K562 (cell line): ENCODE measurements around the gene ELMO1. TPM values are rescaled to one million over a fixed set of nuclear protein-coding genes. Genes with fewer than 3 reads are reported as not detected.

ENCODE experiments used
- ATAC-seq: fragments of 200-7000 bp; cut with Tn5 transposase; 3 replicates; pipeline ENCODE4 v1.9.1; 2020; ENCODE audit warnings: moderate library complexity
- BruUV-seq: library from RNA; stranded (reverse); fragments of 400-500 nt; replicated peaks from 2 replicates; lab custom pipeline; 2021; lab: Mats Ljungman, UMichigan
- CTCF ChIA-PET: fragments of 300-600 bp; formaldehyde crosslinking; extraction: SDS; loops from one replicate; lab custom pipeline; 2021; ENCODE audit warnings: low intra/inter-chr PET ratio; lab: Yijun Ruan, JAX
- POLR2A ChIA-PET: fragments of 300-600, 350-650 bp; sonication (Branson Sonifier 250); formaldehyde crosslinking; extraction: SDS; loops from one replicate; lab custom pipeline; 2021; ENCODE audit warnings: antibody characterized with exemption, inconsistent platforms; lab: Yijun Ruan, JAX
- DNase-seq, 4 experiments: peaks; one replicate each; pipeline versions ENCODE4 v3.0.0 to v3.0.0-alpha.2; 2011 to 2018; ENCODE audit warnings: low spot score in 3 of 4, mixed read lengths in 3 of 4; ENCODE audit errors: extremely low read depth in 1 of 4
- FAIRE-seq: peaks from 2 replicates; lab custom pipeline; 2011; peaks lifted over from hg19 to GRCh38; lab: Jason Lieb, UNC
- H2AFZ ChIP-seq: 2 replicates; pipeline ENCODE4 v1.6.0; 2011; ENCODE audit warnings: low read depth, low read length, control low read depth, inconsistent platforms
- H3K27ac ChIP-seq: fragments of 200-600 bp; 3 replicates; pipeline ENCODE4 v1.8.0; 2011; ENCODE audit warnings: low read depth, mild to moderate bottlenecking, control low read depth, inconsistent platforms, low read length, moderate library complexity, mixed read lengths; ENCODE audit errors: extremely low read depth
- H3K27me3 ChIP-seq, 2 experiments: fragments of 300-600 bp in 1 of 2; 2 replicates in 1 of 2; 3 replicates in 1 of 2; pipeline versions ENCODE4 v1.6.0 to v1.8.0; 2011; ENCODE audit warnings: inconsistent platforms in 2 of 2, low read length in 2 of 2, mild to moderate bottlenecking in 1 of 2, mixed read lengths in 1 of 2, moderate library complexity in 1 of 2; ENCODE audit not compliant: control insufficient read depth in 2 of 2, insufficient read depth in 2 of 2
- H3K36me3 ChIP-seq: fragments of 300-600 bp; 3 replicates; pipeline ENCODE4 v1.8.0; 2011; ENCODE audit warnings: mild to moderate bottlenecking, low read length, inconsistent platforms; ENCODE audit not compliant: control insufficient read depth, insufficient read depth
- H3K4me1 ChIP-seq, 2 experiments: fragments of 200-600 bp in 1 of 2; replicated peaks in 1 of 2; 2 replicates in 1 of 2; 3 replicates in 1 of 2; pipeline versions ENCODE4 v1.5.1 to v1.8.0; 2011; ENCODE audit warnings: inconsistent platforms in 2 of 2, low read length in 2 of 2, mild to moderate bottlenecking in 1 of 2, mixed read lengths in 1 of 2, moderate library complexity in 1 of 2; ENCODE audit not compliant: control insufficient read depth in 2 of 2, insufficient read depth in 2 of 2
- H3K4me2 ChIP-seq: 2 replicates; pipeline ENCODE4 v1.6.1; 2011; ENCODE audit warnings: low read length, control low read depth, inconsistent platforms, mixed read lengths; ENCODE audit not compliant: insufficient read depth
- H3K4me3 ChIP-seq: fragments of 200-600 bp; sonication (generic), shearing (Covaris generic); 2 replicates; pipeline ENCODE4 v1.5.1; 2016; ENCODE audit warnings: control low read depth, inconsistent platforms
- H3K79me2 ChIP-seq: fragments of 200-600 bp; 3 replicates; pipeline ENCODE4 v1.8.0; 2011; ENCODE audit warnings: low read length, inconsistent platforms; ENCODE audit not compliant: control insufficient read depth, insufficient read depth
- H3K9ac ChIP-seq, 2 experiments: 2 replicates each; pipeline versions ENCODE4 v1.6.0 to v1.6.1; 2011; ENCODE audit warnings: low read depth in 2 of 2, low read length in 2 of 2, control low read depth in 1 of 2, inconsistent platforms in 1 of 2, mild to moderate bottlenecking in 1 of 2, mixed read lengths in 1 of 2; ENCODE audit not compliant: insufficient read depth in 1 of 2
- H3K9me1 ChIP-seq: one replicate; pipeline ENCODE4 v1.6.0; 2011; ENCODE audit warnings: inconsistent platforms, mild to moderate bottlenecking, low read length, moderate library complexity; ENCODE audit not compliant: control insufficient read depth, insufficient read depth
- H3K9me3 ChIP-seq: replicated peaks from 2 replicates; pipeline ENCODE4 v1.5.1; 2011; ENCODE audit warnings: low read depth, low read length, inconsistent platforms; ENCODE audit not compliant: control insufficient read depth, insufficient read depth
- H4K20me1 ChIP-seq: replicated peaks from 2 replicates; pipeline ENCODE4 v1.6.1; 2011; ENCODE audit warnings: low read length, inconsistent platforms, mixed read lengths; ENCODE audit not compliant: control insufficient read depth, insufficient read depth
- GTF2E2 ChIP-seq: fragments of 200-800 bp; sonication (Bioruptor generic); IDR thresholded peaks from 2 replicates; pipeline ENCODE4 v1.6.1; 2016; ENCODE audit warnings: missing genetic modification characterization, missing compliant biosample characterization
- HSF4 ChIP-seq: fragments of 250-450 bp; sonication (Bioruptor Pico); IDR thresholded peaks from 2 replicates; pipeline ENCODE4 v2.1.2; 2022; ENCODE audit warnings: mild to moderate bottlenecking, moderate library complexity, borderline replicate concordance
- MTF1 ChIP-seq: fragments of 250-450 bp; sonication (Bioruptor Pico); IDR thresholded peaks from 2 replicates; pipeline ENCODE4 v1.9.0; 2021; ENCODE audit warnings: moderate library complexity, mild to moderate bottlenecking, inconsistent platforms, borderline replicate concordance
- POLR2B ChIP-seq: fragments of 450-650 bp; IDR thresholded peaks from 2 replicates; pipeline ENCODE4 v1.6.1; 2018; ENCODE audit warnings: low read depth; ENCODE audit not compliant: partially characterized antibody
- RAD21 ChIP-seq, 2 experiments: fragments of 250-450 bp in 1 of 2; fragments of 450-650 bp in 1 of 2; sonication (Bioruptor Pico) in 1 of 2; formaldehyde crosslinking in 1 of 2; IDR thresholded peaks in 1 of 2; conservative IDR thresholded peaks in 1 of 2; 2 replicates each; pipeline versions ENCODE4 v1.4.0 to v1.8.0; 2020 to 2022; ENCODE audit warnings: mild to moderate bottlenecking in 2 of 2, moderate library complexity in 1 of 2
- RFX5 ChIP-seq: IDR thresholded peaks from 2 replicates; pipeline ENCODE4 v1.6.1; 2011; ENCODE audit warnings: low read depth, mild to moderate bottlenecking, improper control_type of control experiment, low read length
- SMARCA5 ChIP-seq: fragments of 450-650 bp; IDR thresholded peaks from 2 replicates; pipeline ENCODE4 v1.6.1; 2016
- TAF15 ChIP-seq: fragments of 200-400 bp; formaldehyde crosslinking; IDR thresholded peaks from 2 replicates; pipeline ENCODE4 v1.6.1; 2017; ENCODE audit warnings: mild to moderate bottlenecking, low read depth, low read length, moderate library complexity
- ZFPM2 ChIP-seq: fragments of 250-450 bp; sonication (Bioruptor Pico); IDR thresholded peaks from 2 replicates; pipeline ENCODE4 v1.5.1; 2022; ENCODE audit warnings: mild to moderate bottlenecking
- ZNF644 ChIP-seq: fragments of 200-800 bp; sonication (Bioruptor generic); IDR thresholded peaks from 2 replicates; pipeline ENCODE4 v1.6.1; 2016; ENCODE audit warnings: low read depth, missing genetic modification characterization, missing compliant biosample characterization
- WGBS: fragments of 100-300 bp; shearing (Covaris generic); methylation state at CpG from one replicate; pipeline ENCODE4 v1.1.6; 2016; ENCODE audit warnings: low coverage, mixed read lengths; ENCODE audit not compliant: insufficient coverage; ENCODE audit errors: missing lambda C conversion rate; 5-methylcytosine and 5-hydroxymethylcytosine counted together
- in situ Hi-C: fragments of 300-500 bp; cut with MboI; formaldehyde crosslinking; loops from 4 replicates; pipeline ENCODE4 v1.15.0; 2018; ENCODE audit warnings: inconsistent platforms, mixed read lengths
- intact Hi-C: fragments of 100-400 bp; cut with micrococcal nuclease; formaldehyde crosslinking; loops from 2 replicates; pipeline ENCODE4 v1.14.2; 2022
- polyA plus RNA-seq, 8 experiments: library from polyadenylated mRNA; depleted of rRNA in 4 of 8; stranded (reverse) in 5 of 8; unstranded in 3 of 8; fragments of >200 nt; fragmentation: Nextera tagmentation in 2 of 8; fragmentation: Illumina TruSeq in 1 of 8; extraction: Ambion mirVana in 2 of 8; extraction: Trizol in 1 of 8; gene quantifications; 2 replicates each; pipeline versions ENCODE4 v1.2.1 to v1.2.3, GENCODE V29; 2011 to 2014; ENCODE audit warnings: inconsistent platforms in 1 of 8, missing spikeins in 1 of 8
- total RNA-seq, 7 experiments: library from RNA; depleted of rRNA in 6 of 7; stranded (reverse); fragments of >200 nt in 6 of 7; fragmentation: Illumina TruSeq in 2 of 7; extraction: Trizol in 2 of 7; gene quantifications; 2 replicates each; pipeline versions ENCODE4 v1.2.1 to v1.2.3, GENCODE V29; 2011 to 2021; ENCODE audit warnings: low replicate concordance in 1 of 7
- TF ChIP-seq, protein P1 (sequence below): sonication (generic); formaldehyde crosslinking; IDR thresholded peaks from 2 replicates; pipeline ENCODE4 v1.8.1; 2023; ENCODE audit warnings: mild to moderate bottlenecking, missing genetic modification reagents

The ELMO1 gene
- total and polyA plus RNA-seq, 9 of the 15 experiments (the other 6 are each of a cell fraction or from before 2014, with no cell fraction given): 0.36 to 7.2 (median 3.6) TPM

GRCh38 chr7:37007691-37008090, 441.0 kb downstream of the ELMO1 start:
- Histone ChIP-seq H3K4me3 (no peak overlapping the region), H3K9me3 (no peaks in the 10 kb centered on the region), H3K4me1 (no peaks in the 10 kb centered on the region), H3K79me2 (no peaks in the 10 kb centered on the region), H4K20me1 (no peaks in the 10 kb centered on the region), H3K36me3 (no peaks in the 10 kb centered on the region), H3K9me1 (no peaks in the 10 kb centered on the region), H3K27me3 (no peaks in the 10 kb centered on the region; a peak in 1 of 5 replicates), H3K27ac (no peak overlapping the region), H2AFZ (no peak overlapping the region), H3K9ac (no peak overlapping the region), H3K4me2 (no peak overlapping the region)
- ATAC-seq: no peak
- intact Hi-C loops: no loop called here
- 8% methylated on average over 3 of the region's 3 CpGs for WGBS
- in situ Hi-C loops: no loop called here
- ChIA-PET POLR2A (no interaction called here), CTCF (no interaction called here)
- DNase-seq: no peak
- TF ChIP-seq HSF4 (CRISPR knock-in tag) (no peak), SMARCA5 (no peak), MTF1 (CRISPR knock-in tag) (no peak), RFX5 (no peak), GTF2E2 (tag) (no peak), RAD21 (CRISPR knock-in tag; conservative IDR thresholded peaks at IDR 0.05 in 1 of 2, IDR thresholded peaks at IDR 0.05 in 1 of 2) (no peak), TAF15 (no peak), ZFPM2 (CRISPR knock-in tag) (no peak), ZNF644 (tag) (no peak), POLR2B (no peak)
- TF ChIP-seq, protein P1, sequence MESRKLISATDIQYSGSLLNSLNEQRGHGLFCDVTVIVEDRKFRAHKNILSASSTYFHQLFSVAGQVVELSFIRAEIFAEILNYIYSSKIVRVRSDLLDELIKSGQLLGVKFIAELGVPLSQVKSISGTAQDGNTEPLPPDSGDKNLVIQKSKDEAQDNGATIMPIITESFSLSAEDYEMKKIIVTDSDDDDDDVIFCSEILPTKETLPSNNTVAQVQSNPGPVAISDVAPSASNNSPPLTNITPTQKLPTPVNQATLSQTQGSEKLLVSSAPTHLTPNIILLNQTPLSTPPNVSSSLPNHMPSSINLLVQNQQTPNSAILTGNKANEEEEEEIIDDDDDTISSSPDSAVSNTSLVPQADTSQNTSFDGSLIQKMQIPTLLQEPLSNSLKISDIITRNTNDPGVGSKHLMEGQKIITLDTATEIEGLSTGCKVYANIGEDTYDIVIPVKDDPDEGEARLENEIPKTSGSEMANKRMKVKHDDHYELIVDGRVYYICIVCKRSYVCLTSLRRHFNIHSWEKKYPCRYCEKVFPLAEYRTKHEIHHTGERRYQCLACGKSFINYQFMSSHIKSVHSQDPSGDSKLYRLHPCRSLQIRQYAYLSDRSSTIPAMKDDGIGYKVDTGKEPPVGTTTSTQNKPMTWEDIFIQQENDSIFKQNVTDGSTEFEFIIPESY: no peak
- no peak for FAIRE-seq
- no TSS peak for BruUV-seq
